Kasumi-1 (cell line): ENCODE results near the gene DAGLB.
"Not testable (repeated sequence)": the region's sequence is repeated elsewhere in the genome, so short reads cannot be mapped to it uniquely, and the experiment has no call there.

Source experiments
- DNase-seq, 2 experiments: peaks; one replicate each; lab custom pipeline; 2025; lab: John Stamatoyannopoulos, UW

The DAGLB gene

DNA sequence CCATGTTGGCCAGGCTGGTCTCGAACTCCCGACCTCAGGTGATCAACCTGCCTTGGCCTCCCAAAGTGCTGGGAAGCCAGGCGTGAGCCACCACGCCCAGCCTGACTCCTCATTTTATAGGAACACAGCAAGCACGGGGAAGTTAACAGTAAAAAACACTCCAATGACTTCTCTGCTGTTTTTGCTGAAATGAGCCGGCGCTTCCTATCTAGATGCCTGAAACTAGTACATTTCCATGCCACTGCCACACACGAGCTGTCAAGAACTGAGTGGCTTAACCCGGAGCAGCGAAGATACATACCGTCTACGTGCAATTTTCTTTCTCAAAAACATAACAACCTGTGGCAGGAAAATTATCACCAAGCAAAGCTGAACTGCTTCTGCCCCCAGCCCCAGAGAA is 16.8 kb downstream of the DAGLB start:
- no peak for DNase-seq

DNA sequence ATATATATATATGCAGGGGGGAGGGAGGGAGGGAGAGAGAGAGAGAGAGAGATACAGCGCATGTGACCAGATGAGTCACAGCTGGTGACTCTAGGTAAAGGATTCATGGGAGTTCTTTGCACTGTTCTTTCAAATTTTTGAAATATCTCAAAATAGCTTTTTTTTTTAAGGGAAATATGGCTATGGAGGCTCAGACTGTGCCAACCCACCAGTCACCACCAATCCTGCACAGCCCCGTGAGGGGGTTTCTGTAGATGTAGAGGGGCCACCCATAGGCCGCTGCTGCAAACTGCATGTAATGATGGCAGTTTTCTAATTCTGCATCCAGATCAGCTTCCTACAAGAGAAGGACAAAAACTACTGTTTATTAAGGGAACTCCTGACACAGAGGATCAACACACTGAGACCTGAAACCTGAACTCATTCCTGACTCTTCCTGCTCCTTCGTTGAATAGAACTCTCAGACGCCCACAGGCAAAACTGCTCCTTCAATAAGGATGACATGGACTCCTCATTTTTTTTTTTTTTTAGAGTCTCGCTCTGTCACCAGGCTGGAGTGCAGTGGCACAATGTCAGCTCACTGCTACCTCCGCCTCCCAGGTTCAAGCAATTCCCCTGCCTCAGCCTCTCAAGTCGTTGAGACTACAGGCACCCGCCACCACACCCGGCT is 17.3 kb downstream of the DAGLB start:
- DNase-seq = peak; percentile 14 to 40

DNA sequence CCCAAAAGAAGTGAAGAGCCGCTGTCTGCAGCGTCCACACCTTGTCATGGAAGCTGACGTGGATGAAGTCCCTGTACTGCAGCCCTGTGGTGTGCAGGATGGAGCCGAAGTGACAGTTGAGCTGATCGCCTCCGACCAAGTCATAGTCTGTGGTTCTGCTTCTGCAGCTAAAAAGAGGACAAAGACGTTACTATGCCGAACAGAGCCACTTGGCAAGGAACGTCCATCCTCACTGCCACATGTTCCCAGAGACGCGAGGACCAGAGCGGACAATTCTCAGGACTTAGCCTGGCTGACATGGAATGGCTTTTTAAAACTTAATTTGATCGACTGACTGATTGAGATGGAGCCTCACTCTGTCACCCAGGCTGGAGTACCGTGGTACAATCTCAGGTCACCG is 21.8 kb downstream of the DAGLB start:
- no peak for DNase-seq

DNA sequence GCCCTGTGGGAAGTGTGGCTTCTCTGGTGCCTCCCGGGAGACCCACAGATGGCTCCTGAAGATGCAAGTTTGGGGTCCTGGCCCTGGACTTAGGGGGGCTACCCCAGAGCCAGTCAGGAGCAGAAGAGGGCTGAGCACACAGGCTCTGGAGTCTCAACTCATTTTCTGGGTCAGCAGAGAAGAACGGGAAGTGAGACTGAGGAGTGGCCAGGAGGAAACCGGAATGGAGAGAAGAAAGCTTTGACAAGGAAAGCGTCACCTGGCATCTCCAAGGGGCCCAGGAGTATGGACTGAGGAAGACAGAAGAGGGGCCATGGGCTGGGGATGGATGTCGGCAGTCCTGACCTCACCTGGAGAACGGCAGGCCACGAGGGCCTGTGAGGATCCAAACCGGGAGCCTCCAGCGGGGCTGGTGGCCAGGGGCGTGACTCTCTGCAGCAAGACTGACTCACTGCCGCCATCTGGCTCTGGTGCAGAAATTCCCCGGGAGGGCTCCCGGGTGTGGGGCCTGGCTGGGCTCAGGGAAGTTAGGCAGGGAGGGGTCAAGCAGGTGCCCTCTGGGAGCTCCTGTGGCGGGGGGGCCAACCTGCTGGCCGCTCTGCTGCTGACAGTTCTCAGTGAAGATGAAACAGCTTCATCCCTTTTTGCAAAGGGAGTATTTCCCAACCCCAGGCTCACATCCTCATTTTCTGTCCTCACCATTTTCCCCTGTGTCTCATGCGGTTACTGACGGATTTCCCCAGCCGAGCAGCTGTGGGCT is 23.6 kb downstream of the DAGLB start:
- DNase-seq = peak; percentile 57 to 68

DNA sequence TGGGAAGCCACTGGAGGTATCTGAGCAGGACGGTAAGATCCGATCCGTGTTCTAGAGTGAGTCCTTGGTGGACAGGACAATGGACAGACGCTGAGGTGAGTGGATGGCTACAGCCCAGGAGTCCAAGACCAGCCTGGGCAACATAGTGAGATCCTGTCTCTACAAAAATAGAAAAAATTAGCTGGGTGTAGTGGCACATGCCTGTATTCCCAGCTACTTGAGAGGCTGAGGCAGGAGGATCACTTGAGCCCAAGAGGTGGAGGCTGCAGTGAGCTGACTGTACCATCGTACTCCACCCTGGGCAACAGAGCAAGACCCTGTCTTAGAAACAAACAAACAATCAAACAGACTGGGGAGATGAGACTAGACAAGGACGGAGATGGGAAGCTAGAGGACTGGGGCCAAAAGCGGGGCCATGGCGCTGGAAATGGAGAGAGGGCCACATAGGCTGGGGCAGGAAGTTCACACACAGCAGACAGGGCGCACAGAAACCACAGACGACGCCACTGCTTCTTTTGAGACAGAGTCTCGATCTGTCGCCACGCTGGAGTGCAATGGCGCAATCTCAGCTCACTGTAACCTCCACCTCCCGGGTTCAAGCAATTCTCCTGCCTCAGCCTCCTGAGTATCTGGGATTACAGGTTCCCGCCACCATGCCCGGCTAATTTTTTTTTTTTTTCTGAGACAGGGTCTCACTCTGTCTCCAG is 24.7 kb downstream of the DAGLB start:
- DNase-seq = peak; percentile 31 to 53

DNA sequence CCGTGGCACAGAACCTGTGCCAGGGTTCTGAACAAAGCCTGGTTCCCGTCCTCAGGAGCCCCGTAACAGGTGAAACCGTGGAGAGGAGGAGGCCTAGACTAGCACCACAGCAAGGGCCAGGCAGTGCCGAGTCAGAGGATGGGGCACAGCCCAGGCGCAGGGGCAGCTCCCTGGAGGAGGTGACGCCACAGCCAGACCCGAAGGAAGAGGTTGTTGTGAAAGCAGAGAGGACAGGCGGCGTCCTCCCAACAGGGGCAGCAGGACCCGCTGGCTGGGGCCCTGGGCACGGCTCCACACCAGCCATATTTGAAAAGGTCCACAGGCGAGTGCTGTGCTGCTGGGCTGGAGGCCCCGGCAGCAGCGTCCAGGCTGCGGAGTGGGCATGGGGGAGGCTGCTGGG is 25.7 kb downstream of the DAGLB start:
- DNase-seq = no peak

DNA sequence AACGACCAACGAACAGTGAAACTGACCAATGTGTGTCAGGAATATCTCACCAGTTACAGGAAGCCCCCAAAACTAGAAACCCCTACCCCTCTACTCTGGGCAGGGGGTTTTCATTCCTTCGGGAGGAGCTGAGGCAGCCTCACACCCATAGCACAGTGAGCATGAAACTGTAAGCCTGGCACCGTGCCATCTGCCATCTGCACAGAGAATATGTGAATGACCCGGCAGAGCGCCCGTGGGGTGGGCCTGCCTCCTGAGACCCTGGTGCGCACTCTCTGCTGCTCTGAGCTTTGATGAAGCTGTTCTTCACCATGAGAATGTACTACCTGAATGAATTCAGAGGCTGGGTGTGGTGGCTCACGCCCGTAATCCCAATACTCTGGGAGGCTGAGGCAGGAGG is 27.1 kb downstream of the DAGLB start:
- DNase-seq = no peak

DNA sequence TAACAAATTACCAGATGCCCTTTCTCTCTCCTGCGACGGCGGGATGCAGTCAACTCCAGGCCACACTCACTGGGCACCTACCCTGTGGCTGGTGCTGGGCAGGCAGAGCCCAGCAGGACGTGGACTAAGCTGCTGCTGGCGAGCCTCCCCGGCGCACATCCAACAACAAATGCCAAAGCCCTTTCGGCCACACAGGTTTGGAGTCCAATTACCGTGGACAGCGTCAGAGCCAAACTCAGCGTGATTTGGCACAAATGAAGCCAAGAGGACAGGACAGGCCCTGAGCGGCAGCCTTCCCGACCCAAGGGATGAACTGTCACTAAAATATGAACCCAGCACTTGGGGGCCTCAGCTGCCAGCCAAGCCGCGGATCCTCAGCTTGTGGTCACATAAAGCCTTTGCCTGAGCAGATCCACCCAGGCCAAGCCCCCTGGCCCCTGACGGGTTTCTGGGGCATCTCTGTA is 28.4 kb downstream of the DAGLB start:
- no peak for DNase-seq

DNA sequence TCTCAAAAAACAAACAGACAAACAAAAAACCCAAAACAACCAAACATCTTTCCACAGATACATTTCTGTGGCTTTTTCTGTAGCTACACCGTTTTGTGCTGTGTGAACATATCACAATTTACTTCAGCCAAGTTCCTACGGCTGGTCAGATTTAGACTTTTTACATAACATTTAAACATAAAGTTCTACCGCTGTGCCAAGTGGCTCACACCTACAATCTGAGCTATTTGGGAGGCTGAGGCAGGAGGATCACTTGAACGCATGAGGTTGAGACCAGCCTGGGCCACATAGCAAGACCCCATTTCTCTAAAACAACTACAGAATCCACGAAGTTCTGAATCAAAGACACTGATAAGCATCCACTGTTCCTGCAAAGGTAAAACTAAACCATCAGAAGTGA is 30.3 kb downstream of the DAGLB start:
- DNase-seq = no peak

DNA sequence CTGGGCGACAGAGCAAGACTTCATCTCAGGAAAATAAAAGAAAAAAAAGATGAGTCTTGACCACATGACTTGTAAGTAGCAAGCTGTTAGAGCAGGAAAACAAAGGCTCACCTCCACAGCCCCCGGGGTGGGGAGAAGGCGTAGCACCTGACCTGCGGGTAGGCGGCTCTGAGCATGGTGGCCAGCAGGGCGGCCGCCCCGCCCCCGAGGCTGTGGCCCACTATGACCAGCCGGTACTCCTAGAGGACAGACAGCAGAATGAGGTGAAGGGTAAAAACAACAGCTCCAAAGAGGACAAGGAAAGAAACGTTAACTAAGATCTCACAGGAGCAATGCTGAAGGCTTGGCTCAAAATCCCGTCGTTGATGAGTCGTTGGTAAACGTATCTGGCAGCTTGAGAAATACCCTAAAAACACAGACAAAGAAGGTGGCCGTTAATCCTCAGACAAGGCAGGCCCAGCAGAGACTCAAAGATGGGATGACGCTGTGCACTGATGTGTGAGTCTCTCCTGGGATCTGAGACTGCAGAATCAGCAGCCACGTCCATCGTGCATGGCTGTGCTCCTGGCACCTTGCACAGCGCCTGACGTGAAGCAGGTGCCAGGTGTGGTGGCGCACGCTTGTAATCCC is 31.1 kb downstream of the DAGLB start:
- DNase-seq = no peak

DNA sequence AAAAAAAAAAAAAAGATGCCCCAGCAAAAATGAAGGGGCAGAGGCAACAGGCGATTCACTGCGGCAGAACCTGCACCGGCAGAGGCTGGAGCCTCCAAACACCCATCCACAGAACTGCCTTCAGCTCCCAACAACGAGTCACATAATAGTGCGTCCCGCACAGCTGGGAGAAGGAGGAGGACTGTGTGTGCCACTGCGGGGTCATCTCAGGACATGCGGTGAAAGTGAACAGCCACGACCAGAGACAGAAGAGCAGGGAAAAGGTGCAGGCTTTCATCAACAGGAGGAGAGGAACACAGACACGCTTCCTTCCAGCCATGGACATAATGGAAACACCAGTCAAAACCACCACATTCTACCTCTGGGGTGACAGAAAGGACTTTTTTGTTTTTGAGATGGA is 34.1 kb downstream of the DAGLB start:
- DNase-seq = no peak

DNA sequence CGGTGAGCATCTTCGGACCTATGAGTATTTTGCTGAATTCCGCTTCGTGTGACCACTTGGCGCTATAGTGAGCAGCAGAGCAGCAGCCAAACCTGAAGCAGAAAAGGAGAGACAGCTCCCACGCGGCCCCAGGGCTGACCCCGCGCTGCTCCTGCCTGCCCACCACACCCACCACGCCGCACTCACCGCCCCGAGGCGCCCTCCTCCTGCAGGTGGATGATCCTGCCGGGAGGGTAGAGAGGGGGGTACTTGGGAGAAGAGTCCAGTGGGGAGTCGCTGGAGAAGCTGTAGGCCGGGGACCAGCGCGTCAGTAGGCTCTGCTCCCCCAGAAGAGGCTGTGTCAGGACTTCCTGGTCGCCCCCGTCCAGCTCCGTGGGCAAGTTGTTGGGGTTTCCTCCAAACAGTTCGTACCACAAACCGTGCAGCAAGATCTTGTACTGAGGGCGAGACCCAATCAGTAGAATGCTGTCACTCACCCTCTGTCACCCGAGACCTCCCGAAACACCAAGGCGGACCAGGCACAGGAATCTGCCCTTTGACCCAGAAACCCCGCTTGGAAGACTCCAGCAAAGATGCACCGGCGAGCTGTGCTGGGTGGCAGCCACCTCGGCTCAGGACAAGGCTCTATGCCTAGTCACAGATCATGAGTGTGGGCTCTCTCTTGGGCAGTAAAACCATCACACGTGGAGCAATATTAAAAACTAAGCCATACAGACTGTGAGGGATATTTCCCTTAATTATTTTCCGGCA is 37.6 kb downstream of the DAGLB start:
- no peak for DNase-seq

DNA sequence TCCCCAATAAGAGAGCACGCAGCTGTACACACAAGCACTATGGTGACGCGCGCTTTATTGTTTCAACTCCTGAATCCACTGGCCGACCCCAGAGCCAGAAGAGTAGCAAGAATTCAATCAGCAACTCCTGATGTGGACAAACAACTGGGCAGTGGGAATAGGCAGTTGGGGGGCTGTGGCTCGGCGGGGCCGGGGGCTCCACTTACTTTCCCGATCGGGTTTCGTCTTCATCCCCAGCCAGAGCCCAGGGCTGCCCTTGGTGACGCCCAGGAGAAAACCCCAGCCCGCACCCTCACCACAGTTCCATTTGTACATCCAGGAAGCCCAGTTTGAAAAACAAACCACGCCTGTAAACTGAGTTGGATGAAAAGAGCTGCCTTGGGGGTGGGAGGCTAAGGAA is 38.7 kb downstream of the DAGLB start:
- no peak for DNase-seq

DNA sequence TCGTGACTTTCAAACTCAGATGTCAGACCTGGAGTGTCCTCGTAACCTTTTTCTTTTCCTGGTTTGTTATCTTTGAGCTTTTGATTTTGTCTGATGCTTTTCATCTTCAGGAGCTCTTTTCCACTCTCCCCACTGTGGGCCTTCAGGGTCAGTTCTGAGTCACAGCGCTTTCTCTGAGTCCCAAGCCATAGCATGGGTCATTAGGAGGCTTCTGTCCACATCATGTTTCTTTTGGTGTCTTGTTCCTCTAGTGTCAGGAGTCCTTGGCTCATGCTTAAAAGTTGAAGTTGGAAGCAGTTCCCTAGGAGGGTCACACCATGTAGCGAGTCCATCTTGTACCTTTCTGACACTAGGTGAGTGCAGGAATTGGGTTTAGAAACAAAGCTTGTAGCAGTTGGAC is 40.3 kb downstream of the DAGLB start:
- DNase-seq = no peak

DNA sequence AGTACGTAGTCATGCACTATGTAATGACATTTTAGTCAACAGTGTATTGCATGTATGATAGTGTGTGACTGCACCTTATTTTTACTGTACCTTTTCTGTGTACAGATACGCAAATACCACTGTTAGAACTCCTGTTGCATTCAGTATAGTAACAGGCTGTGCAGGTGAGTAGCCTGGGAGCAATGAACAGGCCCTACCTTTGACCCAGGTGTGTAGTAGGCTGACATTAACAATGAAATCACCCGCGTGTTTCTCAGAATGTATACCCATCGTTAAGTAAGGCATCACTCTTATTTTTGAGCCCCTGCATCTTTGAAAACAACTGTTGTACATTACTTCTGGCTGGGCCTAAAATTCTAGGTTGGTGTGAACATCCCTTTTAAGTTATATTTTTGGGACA is 41.6 kb downstream of the DAGLB start:
- no peak for DNase-seq

DNA sequence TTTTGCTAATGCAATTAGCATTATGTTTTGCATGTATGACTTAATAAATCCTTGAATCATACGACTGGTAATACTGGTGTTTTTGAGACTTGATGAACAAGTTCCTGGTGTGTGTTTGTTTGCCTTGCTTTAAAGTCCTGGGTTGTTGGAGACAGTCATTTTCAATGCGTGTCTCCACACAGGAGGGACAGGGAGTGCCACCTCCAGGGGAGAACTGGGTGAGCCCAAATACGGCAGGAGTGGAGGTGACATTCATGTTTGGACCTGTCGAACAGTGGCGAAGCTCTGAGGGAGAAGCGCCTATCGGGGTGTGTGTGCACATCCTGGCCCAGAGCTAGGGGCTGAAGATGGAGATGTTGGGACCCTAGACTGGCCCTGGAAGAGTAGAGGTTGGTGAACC is 43.8 kb downstream of the DAGLB start:
- no peak for DNase-seq

DNA sequence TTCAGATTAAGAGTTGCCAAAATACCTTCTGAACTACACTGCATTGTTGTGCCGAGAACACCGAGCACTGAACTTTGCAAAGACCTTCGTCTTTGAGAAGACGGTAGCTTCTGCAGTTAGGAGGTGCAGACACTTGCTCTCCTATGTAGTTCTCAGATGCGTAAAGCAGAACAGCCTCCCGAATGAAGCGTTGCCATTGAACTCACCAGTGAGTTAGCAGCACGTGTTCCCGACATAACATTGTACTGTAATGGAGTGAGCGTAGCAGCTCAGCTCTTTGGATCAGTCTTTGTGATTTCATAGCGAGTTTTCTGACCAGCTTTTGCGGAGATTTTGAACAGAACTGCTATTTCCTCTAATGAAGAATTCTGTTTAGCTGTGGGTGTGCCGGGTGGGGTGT is 45.0 kb downstream of the DAGLB start:
- DNase-seq = no peak

DNA sequence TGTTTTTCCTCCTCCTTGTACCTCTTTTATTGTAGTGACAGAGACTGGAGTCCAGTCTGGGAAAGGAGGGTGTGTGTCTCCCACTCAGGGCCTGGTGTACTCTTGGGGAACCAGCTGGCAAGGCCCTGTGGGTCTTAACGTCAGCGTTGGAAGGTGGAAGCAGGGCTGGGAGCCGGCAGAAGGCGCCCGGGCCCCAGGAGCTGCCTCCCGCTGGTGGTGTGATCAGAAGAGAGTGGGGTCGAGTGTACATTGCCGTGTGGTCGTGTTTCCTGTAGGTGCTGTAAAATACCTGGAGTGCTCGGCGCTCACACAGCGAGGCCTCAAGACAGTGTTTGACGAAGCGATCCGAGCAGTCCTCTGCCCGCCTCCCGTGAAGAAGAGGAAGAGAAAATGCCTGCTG is 45.7 kb downstream of the DAGLB start:
- no peak for DNase-seq

DNA sequence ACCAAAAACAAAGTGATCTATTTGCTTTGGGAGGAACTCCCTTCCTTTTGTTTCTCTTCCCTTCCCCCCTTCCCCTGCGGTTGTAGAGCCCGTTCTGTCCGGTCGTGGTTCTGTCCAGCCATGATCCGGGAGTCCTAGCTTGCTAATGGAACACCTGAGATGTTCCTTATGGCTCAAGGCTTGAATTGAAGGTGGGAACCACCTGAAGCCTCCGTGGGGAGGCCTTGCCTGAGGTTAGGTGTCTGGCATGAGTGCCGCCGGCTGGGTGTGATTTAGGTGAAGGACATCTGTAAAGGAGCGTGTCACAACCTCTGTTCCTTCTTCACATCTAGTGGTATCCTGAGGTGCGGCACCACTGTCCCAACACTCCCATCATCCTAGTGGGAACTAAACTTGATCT is 46.2 kb downstream of the DAGLB start:
- no peak for DNase-seq

DNA sequence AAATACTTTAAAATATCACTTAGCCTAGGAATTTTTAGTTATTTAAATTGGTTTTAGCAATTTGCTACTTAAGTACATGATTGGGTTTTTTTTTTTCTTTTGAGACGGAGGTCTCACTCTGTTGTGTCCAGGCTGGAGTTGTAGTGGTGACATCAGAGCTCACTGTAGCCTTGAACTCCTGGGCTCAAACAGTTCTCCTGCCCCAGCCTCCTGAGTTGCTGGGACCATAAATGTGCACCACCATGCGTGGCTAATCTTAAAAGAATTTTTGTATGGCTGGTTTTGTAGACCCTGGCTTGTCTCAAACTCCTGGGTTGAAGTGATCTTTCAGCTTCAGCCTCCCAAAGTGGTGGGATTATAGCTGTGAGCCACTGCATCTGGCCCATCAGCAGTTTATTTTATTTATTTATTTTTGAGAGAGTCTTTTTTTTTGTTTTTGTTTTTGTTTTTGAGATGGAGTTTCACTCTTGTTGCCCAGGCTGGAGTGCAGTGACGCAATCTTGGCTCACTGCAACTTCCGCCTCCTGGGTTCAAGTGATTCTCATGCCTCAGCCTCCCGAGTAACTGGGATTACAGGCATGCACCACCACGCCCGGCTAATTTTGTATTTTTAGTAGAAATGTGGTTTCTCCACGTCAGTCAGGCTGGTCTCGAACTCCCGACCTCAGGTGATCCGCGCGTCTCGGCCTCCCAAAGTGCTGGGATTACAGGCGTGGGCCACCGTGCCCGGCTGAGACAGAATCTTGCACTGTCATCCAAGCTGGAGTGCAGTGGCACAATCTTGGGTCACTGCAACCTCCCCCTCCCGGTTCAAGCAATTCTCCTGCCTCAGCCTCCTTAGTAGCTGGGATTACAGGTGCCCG is 47.3 kb downstream of the DAGLB start:
- not testable (repeated sequence) for DNase-seq

DNA sequence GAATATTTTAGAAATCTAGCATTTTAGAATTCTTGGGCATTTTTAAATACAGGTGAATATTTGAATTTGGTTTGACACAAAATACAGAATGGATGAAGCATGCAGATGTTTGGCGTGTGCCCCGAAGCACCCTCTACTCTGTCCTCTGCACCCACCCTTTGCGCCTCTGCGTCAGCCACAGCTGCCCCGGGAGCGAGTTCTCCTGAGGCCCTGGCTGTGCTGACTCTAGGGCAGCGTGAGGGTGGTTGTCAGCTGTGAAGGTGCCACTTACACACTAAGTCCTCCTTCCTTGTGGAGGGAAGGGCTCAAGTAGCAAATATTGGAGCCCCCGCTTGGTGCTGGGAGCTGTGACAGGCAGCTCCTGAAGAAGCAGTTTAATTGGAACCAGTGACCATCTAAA is 48.4 kb downstream of the DAGLB start:
- no peak for DNase-seq
